ENCODE results near the gene ST7. TPM values are rescaled to one million over a fixed set of nuclear protein-coding genes. Genes with fewer than 3 reads are reported as not detected.

ST7 gene
- total and polyA plus RNA-seq, 7 experiments from 2014 or later, result 2.1 to 6.4 (median 4.1) TPM

DNA sequence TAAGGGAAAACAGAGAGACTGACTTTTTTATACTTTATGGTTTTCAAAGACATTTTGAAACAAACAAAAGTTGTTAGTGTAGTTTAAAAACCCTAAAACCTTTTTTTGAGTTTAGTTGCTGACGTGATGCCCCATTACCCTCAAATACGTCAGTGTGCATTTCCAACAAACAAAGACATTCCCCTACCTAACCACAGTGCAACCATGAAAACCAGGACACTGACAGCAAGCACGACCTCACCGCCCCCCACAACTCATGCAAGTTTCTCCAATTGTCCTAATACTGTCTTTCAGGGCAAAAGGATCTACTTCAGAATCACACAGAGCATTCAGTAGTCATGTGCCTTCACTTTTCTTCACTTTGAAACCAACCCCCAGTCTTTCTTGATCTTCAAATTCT lies 294.5 kb downstream of the ST7 start:
- POLR2A ChIA-PET, result no interaction called here
- no peaks in the 10 kb centered on the region for H3K4me1 Mint-ChIP-seq

DNA sequence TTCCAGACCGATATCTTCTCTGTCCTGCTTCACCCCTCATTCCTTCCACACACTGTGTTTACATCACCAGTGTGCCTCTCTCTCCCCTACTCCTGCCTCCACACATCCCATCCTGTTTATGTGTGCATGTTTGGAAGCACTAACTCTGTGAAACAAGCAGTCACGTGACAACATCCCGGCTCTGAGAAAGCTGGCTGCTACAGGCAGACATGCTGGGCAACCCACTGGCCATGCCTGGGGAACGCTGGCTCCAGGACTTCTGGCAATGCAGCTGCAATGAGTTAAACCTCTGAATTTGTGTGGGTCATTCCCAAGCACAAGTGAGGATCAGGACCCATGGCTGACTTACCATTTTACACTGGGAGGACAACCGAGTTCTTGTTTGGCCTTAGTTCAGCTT lies 295.5 kb downstream of the ST7 start:
- H3K27ac Mint-ChIP-seq, result no peak overlapping the region
- intact Hi-C loops (cut with micrococcal nuclease), result no loop called here
- H3K9me3 Mint-ChIP-seq, result peaks cover 0 to 12% (median 0%) of the 10 kb centered on the region in 11 donors
- Histone ChIP-seq H3K4me3 (ENCODE audit: low read length) (no peak overlapping the region), H3K4me1 (ENCODE audit: control insufficient read depth in 2 of 2, insufficient read depth in 2 of 2, low read length in 2 of 2) (no peaks in the 10 kb centered on the region), H3K27me3 (ENCODE audit: control insufficient read depth in 2 of 2, insufficient read depth in 2 of 2, low read length in 2 of 2) (peaks cover 0 to 3% of the 10 kb centered on the region in 2 donors), H3K9me3 (ENCODE audit: control insufficient read depth in 2 of 3, low read length in 3 of 3) (no peaks in the 10 kb centered on the region), H3K27ac (ENCODE audit: low read depth, low read length) (no peak overlapping the region), H3K36me3 (ENCODE audit: control insufficient read depth in 2 of 3, insufficient read depth in 3 of 3, low read length in 3 of 3) (no peaks in the 10 kb centered on the region)
- no peak for DNase-seq
- H3K36me3 Mint-ChIP-seq, result peaks cover 0 to 3% (median 0%) of the 10 kb centered on the region in 5 donors
- no peak for ATAC-seq
- POLR2A ChIA-PET, result no interaction called here
- CTCF ChIA-PET, result interaction anchor here (0.6 kb wide), 1 partner anchor 36 kb away, joined by 3 read pairs; no protein-coding TSS in a partner anchor
- H3K4me3 Mint-ChIP-seq, result no peak overlapping the region
- H3K27me3 Mint-ChIP-seq, result peaks cover 0 to 42% (median 12%) of the 10 kb centered on the region in 5 donors
- no peaks in the 10 kb centered on the region for H3K4me1 Mint-ChIP-seq

More for the DNA sequence above, 294.5 kb downstream of the ST7 start:
- no peak overlapping the region for H3K4me3 ChIP-seq (ENCODE audit: low read length)
- peaks cover 0 to 36% (median 17%) of the 10 kb centered on the region in 5 donors for H3K27me3 Mint-ChIP-seq
- H3K4me1 ChIP-seq (ENCODE audit: control insufficient read depth in 2 of 2, insufficient read depth in 2 of 2, low read length in 2 of 2), result no peaks in the 10 kb centered on the region
- no peak for DNase-seq
- ATAC-seq, result no peak
- intact Hi-C loops (cut with micrococcal nuclease), result no loop called here
- peaks cover 0 to 12% (median 0%) of the 10 kb centered on the region in 11 donors for H3K9me3 Mint-ChIP-seq
- CTCF ChIA-PET, result no interaction called here
- H3K27ac ChIP-seq (ENCODE audit: low read depth, low read length), result no peak overlapping the region
- H3K27ac Mint-ChIP-seq, result no peak overlapping the region
- H3K27me3 ChIP-seq (ENCODE audit: control insufficient read depth in 2 of 2, insufficient read depth in 2 of 2, low read length in 2 of 2), result peaks cover 0 to 3% of the 10 kb centered on the region in 2 donors
- no peak overlapping the region for H3K4me3 Mint-ChIP-seq
- H3K36me3 ChIP-seq (ENCODE audit: control insufficient read depth in 2 of 3, insufficient read depth in 3 of 3, low read length in 3 of 3), result no peaks in the 10 kb centered on the region
- no peaks in the 10 kb centered on the region for H3K9me3 ChIP-seq (ENCODE audit: control insufficient read depth in 2 of 3, low read length in 3 of 3)
- H3K36me3 Mint-ChIP-seq, result peaks cover 0 to 3% (median 0%) of the 10 kb centered on the region in 5 donors

DNA sequence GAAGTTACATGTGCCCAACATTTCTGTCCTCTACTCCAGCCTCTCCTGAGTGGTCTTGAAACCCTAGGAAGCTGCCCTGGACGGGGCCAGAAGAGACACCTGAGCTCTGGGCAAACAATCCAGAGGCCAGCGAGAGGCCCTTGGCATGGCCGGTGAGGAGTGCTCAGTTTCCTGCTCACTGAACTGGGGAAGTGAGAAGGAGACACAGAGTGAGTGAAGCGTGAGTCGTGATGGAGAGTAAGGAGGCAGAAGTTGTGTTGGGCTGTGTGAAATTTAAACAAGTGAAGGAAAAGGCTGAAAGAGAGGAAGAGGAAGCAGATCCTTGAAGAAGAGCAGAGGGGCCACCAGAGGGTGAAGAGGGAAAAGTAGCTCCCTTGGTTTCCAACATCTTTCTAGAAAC lies 296.4 kb downstream of the ST7 start:
- CTCF ChIA-PET, result no interaction called here
- Mint-ChIP-seq H3K36me3 (peaks cover 0 to 3% (median 0%) of the 10 kb centered on the region in 5 donors), H3K27ac (no peak overlapping the region), H3K27me3 (peaks cover 0 to 43% (median 12%) of the 10 kb centered on the region in 5 donors), H3K9me3 (peaks cover 0 to 12% (median 0%) of the 10 kb centered on the region in 11 donors), H3K4me1 (no peaks in the 10 kb centered on the region), H3K4me3 (no peak overlapping the region)
- Histone ChIP-seq H3K4me3 (ENCODE audit: low read length) (no peak overlapping the region), H3K4me1 (ENCODE audit: control insufficient read depth in 2 of 2, insufficient read depth in 2 of 2, low read length in 2 of 2) (no peaks in the 10 kb centered on the region), H3K36me3 (ENCODE audit: control insufficient read depth in 2 of 3, insufficient read depth in 3 of 3, low read length in 3 of 3) (no peaks in the 10 kb centered on the region), H3K27ac (ENCODE audit: low read depth, low read length) (no peak overlapping the region), H3K9me3 (ENCODE audit: control insufficient read depth in 2 of 3, low read length in 3 of 3) (no peaks in the 10 kb centered on the region), H3K27me3 (ENCODE audit: control insufficient read depth in 2 of 2, insufficient read depth in 2 of 2, low read length in 2 of 2) (peaks cover 0 to 3% of the 10 kb centered on the region in 2 donors)
- POLR2A ChIA-PET, result no interaction called here
- intact Hi-C loops (cut with micrococcal nuclease), result no loop called here
- no peak for ATAC-seq
- DNase-seq, result no peak

DNA sequence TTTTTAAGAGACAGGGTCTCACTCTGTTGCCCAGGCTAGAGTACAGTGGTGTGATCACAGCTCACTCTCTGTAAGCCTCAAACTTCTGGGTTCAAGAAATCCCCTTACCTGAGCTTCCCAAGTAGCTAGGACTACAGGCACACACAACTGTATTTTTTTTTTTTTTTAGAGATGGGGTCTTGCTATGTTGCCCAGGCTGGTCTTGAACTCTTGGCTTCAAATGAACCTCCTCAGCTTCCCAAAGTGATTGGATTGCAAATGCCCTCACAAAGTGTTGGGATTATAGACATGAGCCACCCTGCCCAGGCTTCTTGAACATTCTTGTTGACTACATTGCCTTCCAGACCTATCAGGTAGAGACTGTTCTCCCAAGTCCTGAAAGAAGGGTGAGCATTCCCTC lies 296.9 kb downstream of the ST7 start:
- Mint-ChIP-seq H3K9me3 (peaks cover 0 to 12% (median 0%) of the 10 kb centered on the region in 11 donors), H3K4me3 (no peak overlapping the region), H3K27me3 (peaks cover 0 to 47% (median 15%) of the 10 kb centered on the region in 5 donors), H3K27ac (no peak overlapping the region), H3K4me1 (no peaks in the 10 kb centered on the region), H3K36me3 (peaks cover 0 to 3% (median 0%) of the 10 kb centered on the region in 5 donors)
- DNase-seq (no peak), ATAC-seq (no peak)
- Histone ChIP-seq H3K36me3 (ENCODE audit: control insufficient read depth in 2 of 3, insufficient read depth in 3 of 3, low read length in 3 of 3) (no peaks in the 10 kb centered on the region), H3K27me3 (ENCODE audit: control insufficient read depth in 2 of 2, insufficient read depth in 2 of 2, low read length in 2 of 2) (peaks cover 0 to 3% of the 10 kb centered on the region in 2 donors), H3K4me3 (ENCODE audit: low read length) (no peak overlapping the region), H3K4me1 (ENCODE audit: control insufficient read depth in 2 of 2, insufficient read depth in 2 of 2, low read length in 2 of 2) (no peaks in the 10 kb centered on the region), H3K9me3 (ENCODE audit: control insufficient read depth in 2 of 3, low read length in 3 of 3) (no peaks in the 10 kb centered on the region), H3K27ac (ENCODE audit: low read depth, low read length) (no peak overlapping the region)
- CTCF ChIA-PET, result no interaction called here
- intact Hi-C loops (cut with micrococcal nuclease), result no loop called here
- POLR2A ChIA-PET, result no interaction called here

DNA sequence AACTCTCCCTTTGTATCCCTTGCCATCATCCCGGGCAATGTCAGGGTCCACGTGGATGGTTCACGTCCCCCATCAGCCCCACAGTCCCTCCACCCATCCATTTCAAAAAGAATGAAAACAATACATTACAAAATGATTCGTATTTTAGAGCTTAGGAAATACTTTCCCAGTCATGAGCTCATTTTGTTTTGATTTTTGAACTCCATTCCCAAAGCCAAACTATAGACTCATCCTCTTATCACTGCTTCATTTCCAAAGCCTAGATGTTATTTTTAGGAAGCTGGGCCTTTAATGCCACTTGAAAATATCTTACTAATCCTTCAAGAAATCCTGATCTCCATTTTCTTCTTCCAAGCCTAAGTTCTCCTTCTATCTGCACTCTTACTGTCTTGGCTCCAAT lies 297.5 kb downstream of the ST7 start:
- H3K9me3 ChIP-seq (ENCODE audit: control insufficient read depth in 2 of 3, low read length in 3 of 3), result no peaks in the 10 kb centered on the region
- DNase-seq (no peak), ATAC-seq (no peak)
- Mint-ChIP-seq H3K36me3 (peaks cover 0 to 3% (median 0%) of the 10 kb centered on the region in 5 donors), H3K27me3 (peaks cover 0 to 45% (median 16%) of the 10 kb centered on the region in 5 donors), H3K9me3 (peaks cover 0 to 12% (median 0%) of the 10 kb centered on the region in 11 donors), H3K27ac (no peak overlapping the region), H3K4me1 (no peaks in the 10 kb centered on the region), H3K4me3 (no peak overlapping the region)
- peaks cover 0 to 3% of the 10 kb centered on the region in 2 donors for H3K27me3 ChIP-seq (ENCODE audit: control insufficient read depth in 2 of 2, insufficient read depth in 2 of 2, low read length in 2 of 2)
- H3K27ac ChIP-seq (ENCODE audit: low read depth, low read length), result no peak overlapping the region
- H3K4me1 ChIP-seq (ENCODE audit: control insufficient read depth in 2 of 2, insufficient read depth in 2 of 2, low read length in 2 of 2), result no peaks in the 10 kb centered on the region
- CTCF ChIA-PET, result no interaction called here
- H3K4me3 ChIP-seq (ENCODE audit: low read length), result no peak overlapping the region
- POLR2A ChIA-PET, result no interaction called here
- no peaks in the 10 kb centered on the region for H3K36me3 ChIP-seq (ENCODE audit: control insufficient read depth in 2 of 3, insufficient read depth in 3 of 3, low read length in 3 of 3)
- intact Hi-C loops (cut with micrococcal nuclease), result no loop called here

DNA sequence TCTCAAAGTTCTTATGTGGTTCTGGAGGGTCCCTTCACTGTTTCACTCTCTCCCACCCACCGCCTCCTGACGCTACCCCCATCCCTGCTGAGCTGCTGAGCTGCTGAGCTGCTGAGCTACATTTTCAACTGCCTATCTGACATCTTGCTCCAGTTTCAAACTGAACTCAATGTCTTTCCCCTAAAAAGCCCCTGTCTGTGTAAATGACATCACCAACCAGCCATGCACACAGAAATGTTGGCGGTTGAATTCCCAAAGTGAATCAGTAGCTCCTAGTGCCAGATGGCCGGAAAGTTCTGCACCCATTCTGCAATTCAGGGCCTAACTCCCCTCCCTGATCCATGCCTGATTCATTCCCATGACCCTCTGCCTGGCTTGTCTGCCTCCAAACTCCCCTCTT lies 298.4 kb downstream of the ST7 start:
- H3K27ac Mint-ChIP-seq, result no peak overlapping the region

DNA sequence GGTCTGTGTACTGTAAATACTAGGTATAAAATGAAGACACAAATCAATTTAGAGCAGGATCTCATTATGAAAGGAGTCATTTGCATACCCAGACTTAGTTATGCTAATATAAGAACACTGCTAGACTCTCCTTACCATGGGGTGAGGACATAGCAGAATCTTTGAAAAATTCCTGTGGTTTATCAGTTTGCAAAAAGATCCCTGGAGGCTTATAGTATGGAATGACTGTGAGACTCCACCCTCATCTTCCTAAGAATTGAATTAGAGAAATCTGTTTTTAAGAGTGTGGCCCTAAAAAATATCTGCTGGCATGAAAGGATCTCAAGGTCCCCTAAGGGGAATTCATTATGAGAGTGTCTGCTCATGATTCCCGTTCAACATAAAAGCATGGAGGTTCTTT lies 306.3 kb downstream of the ST7 start:
- H3K4me3 ChIP-seq (ENCODE audit: low read length), result no peak overlapping the region
- Mint-ChIP-seq H3K27me3 (peaks cover 6 to 18% (median 14%) of the 10 kb centered on the region in 5 donors), H3K36me3 (no peaks in the 10 kb centered on the region), H3K27ac (no peak overlapping the region), H3K9me3 (peaks cover 0 to 3% (median 0%) of the 10 kb centered on the region in 11 donors), H3K4me3 (no peak overlapping the region), H3K4me1 (no peaks in the 10 kb centered on the region)
- H3K27me3 ChIP-seq (ENCODE audit: control insufficient read depth in 2 of 2, insufficient read depth in 2 of 2, low read length in 2 of 2), result no peaks in the 10 kb centered on the region
- ATAC-seq, result no peak
- CTCF ChIA-PET, result no interaction called here
- POLR2A ChIA-PET, result no interaction called here
- no peaks in the 10 kb centered on the region for H3K4me1 ChIP-seq (ENCODE audit: control insufficient read depth in 2 of 2, insufficient read depth in 2 of 2, low read length in 2 of 2)
- intact Hi-C loops (cut with micrococcal nuclease), result no loop called here
- DNase-seq, result no peak
- H3K27ac ChIP-seq (ENCODE audit: low read depth, low read length), result no peak overlapping the region
- H3K9me3 ChIP-seq (ENCODE audit: control insufficient read depth in 2 of 3, low read length in 3 of 3), result no peaks in the 10 kb centered on the region
- H3K36me3 ChIP-seq (ENCODE audit: control insufficient read depth in 2 of 3, insufficient read depth in 3 of 3, low read length in 3 of 3), result no peaks in the 10 kb centered on the region

More for the DNA sequence above, 298.4 kb downstream of the ST7 start:
- Histone ChIP-seq H3K27me3 (ENCODE audit: control insufficient read depth in 2 of 2, insufficient read depth in 2 of 2, low read length in 2 of 2) (peaks cover 0 to 3% of the 10 kb centered on the region in 2 donors), H3K36me3 (ENCODE audit: control insufficient read depth in 2 of 3, insufficient read depth in 3 of 3, low read length in 3 of 3) (no peaks in the 10 kb centered on the region), H3K4me3 (ENCODE audit: low read length) (no peak overlapping the region), H3K27ac (ENCODE audit: low read depth, low read length) (no peak overlapping the region), H3K4me1 (ENCODE audit: control insufficient read depth in 2 of 2, insufficient read depth in 2 of 2, low read length in 2 of 2) (no peaks in the 10 kb centered on the region), H3K9me3 (ENCODE audit: control insufficient read depth in 2 of 3, low read length in 3 of 3) (no peaks in the 10 kb centered on the region)
- DNase-seq (no peak), ATAC-seq (no peak)
- intact Hi-C loops (cut with micrococcal nuclease), result no loop called here
- H3K4me1 Mint-ChIP-seq, result no peaks in the 10 kb centered on the region
- peaks cover 0 to 12% (median 0%) of the 10 kb centered on the region in 11 donors for H3K9me3 Mint-ChIP-seq
- peaks cover 0 to 3% (median 0%) of the 10 kb centered on the region in 5 donors for H3K36me3 Mint-ChIP-seq
- no peak overlapping the region for H3K4me3 Mint-ChIP-seq
- CTCF ChIA-PET, result no interaction called here
- peaks cover 0 to 42% (median 16%) of the 10 kb centered on the region in 5 donors for H3K27me3 Mint-ChIP-seq
- POLR2A ChIA-PET, result no interaction called here

Measured in naive thymus-derived CD4-positive, alpha-beta T cell (primary cell).